KBM-7 (cell line): ENCODE results near the gene GALNT8.
"Not testable (repeated sequence)": the region's sequence is repeated elsewhere in the genome, so short reads cannot be mapped to it uniquely, and the experiment has no call there.

ENCODE experiments used
- DNase-seq: peaks from one replicate; pipeline ENCODE4 v3.0.0-alpha.2; 2015
- in situ Hi-C: fragments of 300-500 bp; cut with MboI; formaldehyde crosslinking; loops from 2 replicates; pipeline ENCODE4 v1.14.3; 2020; ENCODE audit warnings: low sequenced_read_pairs, low pct_unique_long_range_greater_than_20kb, mixed read lengths

The GALNT8 gene

GRCh38 chr12:4719821-4720636 lies at the start of gene GALNT8:
GALNT8 (plus strand) TSS chr12:4720400; CDS start chr12:4720678, 278 bp downstream.
- in situ Hi-C loops = no loop called here
- no peak for DNase-seq

GRCh38 chr12:4679711-4680110 lies 40.5 kb upstream of the GALNT8 start:
- DNase-seq = no peak
- in situ Hi-C loops = no loop called here

GRCh38 chr12:4681732-4682131 lies 38.5 kb upstream of the GALNT8 start:
- in situ Hi-C loops = no loop called here

GRCh38 chr12:4685317-4685716 lies 34.9 kb upstream of the GALNT8 start:
- DNase-seq = no peak
- in situ Hi-C loops = no loop called here

More at GRCh38 chr12:4681732-4682131, 38.5 kb upstream of the GALNT8 start:
- DNase-seq = no peak

- no peak for DNase-seq
- in situ Hi-C loops = no loop called here
These were observed 29.4 kb upstream of the GALNT8 start for GRCh38 chr12:4690760-4691159.

- in situ Hi-C loops = no loop called here
- DNase-seq = peak; percentile 6
These were observed 19.6 kb upstream of the GALNT8 start for GRCh38 chr12:4700621-4701026.

GRCh38 chr12:4701395-4702190 lies 18.6 kb upstream of the GALNT8 start:
- DNase-seq = no peak
- in situ Hi-C loops = no loop called here

GRCh38 chr12:4703676-4704075 lies 16.5 kb upstream of the GALNT8 start:
- in situ Hi-C loops = no loop called here
- no peak for DNase-seq

GRCh38 chr12:4705824-4706223 lies 14.4 kb upstream of the GALNT8 start:
- DNase-seq = no peak
- in situ Hi-C loops = no loop called here

GRCh38 chr12:4707306-4707705 lies 12.9 kb upstream of the GALNT8 start:
- in situ Hi-C loops = no loop called here
- no peak for DNase-seq

- DNase-seq = no peak
- in situ Hi-C loops = no loop called here
These were observed 10.1 kb upstream of the GALNT8 start for GRCh38 chr12:4710113-4710512.

GRCh38 chr12:4714879-4715278 lies 5.3 kb upstream of the GALNT8 start:
- in situ Hi-C loops = no loop called here
- no peak for DNase-seq

GRCh38 chr12:4717806-4718205 lies 2.4 kb upstream of the GALNT8 start:
- DNase-seq = no peak
- in situ Hi-C loops = no loop called here

GRCh38 chr12:4720637-4720995 lies 416 bp downstream of the GALNT8 start:
- no peak for DNase-seq
- in situ Hi-C loops = no loop called here

GRCh38 chr12:4721587-4721986 lies 1.4 kb downstream of the GALNT8 start:
- DNase-seq, in situ Hi-C loops: not testable (repeated sequence)

- no peak for DNase-seq
- in situ Hi-C loops = no loop called here
These were observed 3.0 kb downstream of the GALNT8 start for GRCh38 chr12:4723226-4723625.

- no peak for DNase-seq
- in situ Hi-C loops = no loop called here
These were observed 4.9 kb downstream of the GALNT8 start for GRCh38 chr12:4725057-4725456.

- in situ Hi-C loops = no loop called here
- DNase-seq = no peak
These were observed 14.6 kb downstream of the GALNT8 start for GRCh38 chr12:4734625-4735340.

GRCh38 chr12:4736091-4736490 lies 15.9 kb downstream of the GALNT8 start:
- in situ Hi-C loops = no loop called here
- no peak for DNase-seq

GRCh38 chr12:4738541-4738940 lies 18.3 kb downstream of the GALNT8 start:
- in situ Hi-C loops = no loop called here
- no peak for DNase-seq
